GM19438 (cell line): ENCODE results near the gene PTPRG.

Experiments
- ATAC-seq: cut with Tn5 transposase; IDR thresholded peaks from one replicate; pipeline ENCODE4 v1.9.1; 2021; ENCODE audit warnings: low read depth; ENCODE audit not compliant: unreplicated experiment

Gene PTPRG

GRCh38 chr3:61788623-61789507 lies 227.5 kb downstream of the PTPRG start:
- no peak for ATAC-seq

GRCh38 chr3:61789861-61790260 lies 228.5 kb downstream of the PTPRG start:
- ATAC-seq, result no peak

GRCh38 chr3:61790411-61790810 lies 229.0 kb downstream of the PTPRG start:
- ATAC-seq, result no peak

GRCh38 chr3:61793056-61793455 lies 231.7 kb downstream of the PTPRG start:
- no peak for ATAC-seq

- ATAC-seq, result no peak
Measured at GRCh38 chr3:61793521-61793920, 232.2 kb downstream of the PTPRG start.

- no peak for ATAC-seq
Measured at GRCh38 chr3:61794341-61794740, 233.0 kb downstream of the PTPRG start.

GRCh38 chr3:61794961-61795360 lies 233.6 kb downstream of the PTPRG start:
- ATAC-seq, result no peak

GRCh38 chr3:61796088-61796680 lies 234.8 kb downstream of the PTPRG start:
- no peak for ATAC-seq

GRCh38 chr3:61796911-61797310 lies 235.5 kb downstream of the PTPRG start:
- ATAC-seq, result no peak

- ATAC-seq, result no peak
Measured at GRCh38 chr3:61802772-61803171, 241.4 kb downstream of the PTPRG start.

GRCh38 chr3:61803983-61804382 lies 242.6 kb downstream of the PTPRG start:
- no peak for ATAC-seq

- ATAC-seq, result no peak
Measured at GRCh38 chr3:61804782-61805181, 243.4 kb downstream of the PTPRG start.

- no peak for ATAC-seq
Measured at GRCh38 chr3:61805510-61806080, 244.2 kb downstream of the PTPRG start.

- no peak for ATAC-seq
Measured at GRCh38 chr3:61806810-61807209, 245.4 kb downstream of the PTPRG start.

GRCh38 chr3:61807865-61808276 lies 246.5 kb downstream of the PTPRG start:
- ATAC-seq, result no peak

GRCh38 chr3:61808526-61808925 lies 247.2 kb downstream of the PTPRG start:
- no peak for ATAC-seq

- no peak for ATAC-seq
Measured at GRCh38 chr3:61808999-61809398, 247.6 kb downstream of the PTPRG start.

- no peak for ATAC-seq
Measured at GRCh38 chr3:61809879-61810278, 248.5 kb downstream of the PTPRG start.

- no peak for ATAC-seq
Measured at GRCh38 chr3:61810953-61811497, 249.7 kb downstream of the PTPRG start.

GRCh38 chr3:61811652-61812051 lies 250.3 kb downstream of the PTPRG start:
- ATAC-seq, result no peak

GRCh38 chr3:61812085-61812484 lies 250.7 kb downstream of the PTPRG start:
- ATAC-seq, result no peak
